Measurements from ENCODE around the gene PRXL2B.
"Not testable (repeated sequence)": the region's sequence is repeated elsewhere in the genome, so short reads cannot be mapped to it uniquely, and the experiment has no call there.

Gene PRXL2B

GRCh38 chr1:2611031-2611501 lies 24.5 kb downstream of the PRXL2B start:
- in situ Hi-C loops (cut with HindIII; ENCODE audit: low sequenced_read_pairs) = no loop called here

- in situ Hi-C loops (cut with HindIII; ENCODE audit: low sequenced_read_pairs) = no loop called here
Observed at GRCh38 chr1:2611621-2612437, 25.3 kb downstream of the PRXL2B start.

- in situ Hi-C loops (cut with HindIII; ENCODE audit: low sequenced_read_pairs) = no loop called here
Observed at GRCh38 chr1:2612591-2613365, 26.2 kb downstream of the PRXL2B start.

GRCh38 chr1:2614145-2614544 lies 27.6 kb downstream of the PRXL2B start:
- in situ Hi-C loops (cut with HindIII; ENCODE audit: low sequenced_read_pairs) = no loop called here

GRCh38 chr1:2617971-2618470 lies 31.4 kb downstream of the PRXL2B start:
- in situ Hi-C loops (cut with HindIII; ENCODE audit: low sequenced_read_pairs) = no loop called here

GRCh38 chr1:2623571-2624337 lies 37.2 kb downstream of the PRXL2B start:
- in situ Hi-C loops (cut with HindIII; ENCODE audit: low sequenced_read_pairs) = no loop called here

- in situ Hi-C loops (cut with HindIII; ENCODE audit: low sequenced_read_pairs) = no loop called here
Observed at GRCh38 chr1:2624735-2625300, 38.2 kb downstream of the PRXL2B start.

- in situ Hi-C loops (cut with HindIII; ENCODE audit: low sequenced_read_pairs) = no loop called here
Observed at GRCh38 chr1:2625311-2625710, 38.7 kb downstream of the PRXL2B start.

- in situ Hi-C loops (cut with HindIII; ENCODE audit: low sequenced_read_pairs) = not testable (repeated sequence)
Observed at GRCh38 chr1:2625748-2626147, 39.2 kb downstream of the PRXL2B start.

- in situ Hi-C loops (cut with HindIII; ENCODE audit: low sequenced_read_pairs) = no loop called here
Observed at GRCh38 chr1:2627746-2628145, 41.2 kb downstream of the PRXL2B start.

- in situ Hi-C loops (cut with HindIII; ENCODE audit: low sequenced_read_pairs) = no loop called here
Observed at GRCh38 chr1:2628191-2628932, 41.8 kb downstream of the PRXL2B start.

GRCh38 chr1:2628933-2629626 lies 42.5 kb downstream of the PRXL2B start:
- in situ Hi-C loops (cut with HindIII; ENCODE audit: low sequenced_read_pairs) = no loop called here

GRCh38 chr1:2629627-2630497 lies 43.3 kb downstream of the PRXL2B start:
- in situ Hi-C loops (cut with HindIII; ENCODE audit: low sequenced_read_pairs) = no loop called here

- in situ Hi-C loops (cut with HindIII; ENCODE audit: low sequenced_read_pairs) = no loop called here
Observed at GRCh38 chr1:2630498-2631135, 44.0 kb downstream of the PRXL2B start.

- in situ Hi-C loops (cut with HindIII; ENCODE audit: low sequenced_read_pairs) = no loop called here
Observed at GRCh38 chr1:2631136-2632050, 44.8 kb downstream of the PRXL2B start.

GRCh38 chr1:2632051-2632430 lies 45.5 kb downstream of the PRXL2B start:
- in situ Hi-C loops (cut with HindIII; ENCODE audit: low sequenced_read_pairs) = no loop called here

Data from endothelial cell of hepatic sinusoid (primary cell).